K562 (cell line): ENCODE measurements around the gene OR8D4. TPM values are rescaled to one million over a fixed set of nuclear protein-coding genes. Genes with fewer than 3 reads are reported as not detected.

Experiments
- ATAC-seq: fragments of 200-7000 bp; cut with Tn5 transposase; 3 replicates; pipeline ENCODE4 v1.9.1; 2020; ENCODE audit warnings: moderate library complexity
- BruUV-seq: library from RNA; stranded (reverse); fragments of 400-500 nt; replicated peaks from 2 replicates; lab custom pipeline; 2021; lab: Mats Ljungman, UMichigan
- CTCF ChIA-PET: fragments of 300-600 bp; formaldehyde crosslinking; extraction: SDS; loops from one replicate; lab custom pipeline; 2021; ENCODE audit warnings: low intra/inter-chr PET ratio; lab: Yijun Ruan, JAX
- POLR2A ChIA-PET: fragments of 300-600, 350-650 bp; sonication (Branson Sonifier 250); formaldehyde crosslinking; extraction: SDS; loops from one replicate; lab custom pipeline; 2021; ENCODE audit warnings: antibody characterized with exemption, inconsistent platforms; lab: Yijun Ruan, JAX
- DNase-seq, 4 experiments: peaks; one replicate each; pipeline versions ENCODE4 v3.0.0 to v3.0.0-alpha.2; 2011 to 2018; ENCODE audit warnings: low spot score in 3 of 4, mixed read lengths in 3 of 4; ENCODE audit errors: extremely low read depth in 1 of 4
- FAIRE-seq: peaks from 2 replicates; lab custom pipeline; 2011; peaks lifted over from hg19 to GRCh38; lab: Jason Lieb, UNC
- H2AFZ ChIP-seq: 2 replicates; pipeline ENCODE4 v1.6.0; 2011; ENCODE audit warnings: low read depth, low read length, control low read depth, inconsistent platforms
- H3K27ac ChIP-seq: fragments of 200-600 bp; 3 replicates; pipeline ENCODE4 v1.8.0; 2011; ENCODE audit warnings: low read depth, mild to moderate bottlenecking, control low read depth, inconsistent platforms, low read length, moderate library complexity, mixed read lengths; ENCODE audit errors: extremely low read depth
- H3K27me3 ChIP-seq, 2 experiments: fragments of 300-600 bp in 1 of 2; 2 replicates in 1 of 2; 3 replicates in 1 of 2; pipeline versions ENCODE4 v1.6.0 to v1.8.0; 2011; ENCODE audit warnings: inconsistent platforms in 2 of 2, low read length in 2 of 2, mild to moderate bottlenecking in 1 of 2, mixed read lengths in 1 of 2, moderate library complexity in 1 of 2; ENCODE audit not compliant: control insufficient read depth in 2 of 2, insufficient read depth in 2 of 2
- H3K36me3 ChIP-seq: fragments of 300-600 bp; 3 replicates; pipeline ENCODE4 v1.8.0; 2011; ENCODE audit warnings: mild to moderate bottlenecking, low read length, inconsistent platforms; ENCODE audit not compliant: control insufficient read depth, insufficient read depth
- H3K4me1 ChIP-seq, 2 experiments: fragments of 200-600 bp in 1 of 2; replicated peaks in 1 of 2; 2 replicates in 1 of 2; 3 replicates in 1 of 2; pipeline versions ENCODE4 v1.5.1 to v1.8.0; 2011; ENCODE audit warnings: inconsistent platforms in 2 of 2, low read length in 2 of 2, mild to moderate bottlenecking in 1 of 2, mixed read lengths in 1 of 2, moderate library complexity in 1 of 2; ENCODE audit not compliant: control insufficient read depth in 2 of 2, insufficient read depth in 2 of 2
- H3K4me2 ChIP-seq: 2 replicates; pipeline ENCODE4 v1.6.1; 2011; ENCODE audit warnings: low read length, control low read depth, inconsistent platforms, mixed read lengths; ENCODE audit not compliant: insufficient read depth
- H3K4me3 ChIP-seq: fragments of 200-600 bp; sonication (generic), shearing (Covaris generic); 2 replicates; pipeline ENCODE4 v1.5.1; 2016; ENCODE audit warnings: control low read depth, inconsistent platforms
- H3K79me2 ChIP-seq: fragments of 200-600 bp; 3 replicates; pipeline ENCODE4 v1.8.0; 2011; ENCODE audit warnings: low read length, inconsistent platforms; ENCODE audit not compliant: control insufficient read depth, insufficient read depth
- H3K9ac ChIP-seq, 2 experiments: 2 replicates each; pipeline versions ENCODE4 v1.6.0 to v1.6.1; 2011; ENCODE audit warnings: low read depth in 2 of 2, low read length in 2 of 2, control low read depth in 1 of 2, inconsistent platforms in 1 of 2, mild to moderate bottlenecking in 1 of 2, mixed read lengths in 1 of 2; ENCODE audit not compliant: insufficient read depth in 1 of 2
- H3K9me1 ChIP-seq: one replicate; pipeline ENCODE4 v1.6.0; 2011; ENCODE audit warnings: inconsistent platforms, mild to moderate bottlenecking, low read length, moderate library complexity; ENCODE audit not compliant: control insufficient read depth, insufficient read depth
- H3K9me3 ChIP-seq: replicated peaks from 2 replicates; pipeline ENCODE4 v1.5.1; 2011; ENCODE audit warnings: low read depth, low read length, inconsistent platforms; ENCODE audit not compliant: control insufficient read depth, insufficient read depth
- H4K20me1 ChIP-seq: replicated peaks from 2 replicates; pipeline ENCODE4 v1.6.1; 2011; ENCODE audit warnings: low read length, inconsistent platforms, mixed read lengths; ENCODE audit not compliant: control insufficient read depth, insufficient read depth
- ARID3A ChIP-seq: IDR thresholded peaks from 2 replicates; pipeline ENCODE4 v1.6.1; 2012; ENCODE audit warnings: low read depth, low read length, improper control_type of control experiment, borderline replicate concordance
- GATAD2A ChIP-seq: fragments of 450-650 bp; IDR thresholded peaks from 2 replicates; pipeline ENCODE4 v1.6.1; 2017
- HCFC1 ChIP-seq: IDR thresholded peaks from 2 replicates; pipeline ENCODE4 v1.6.1; 2012; ENCODE audit warnings: low read depth, low read length, improper control_type of control experiment
- MLLT1 ChIP-seq, 2 experiments: fragments of 450-650 bp; IDR thresholded peaks; 2 replicates each; pipeline ENCODE4 v1.6.1; 2016
- NCOA1 ChIP-seq: fragments of 450-650 bp; IDR thresholded peaks from 2 replicates; pipeline ENCODE4 v1.6.1; 2016; ENCODE audit warnings: low read depth
- NUFIP1 ChIP-seq: fragments of 450-650 bp; IDR thresholded peaks from 2 replicates; pipeline ENCODE4 v1.6.1; 2018; ENCODE audit not compliant: partially characterized antibody
- ZBTB12 ChIP-seq: fragments of 250-450 bp; sonication (Bioruptor Pico); IDR thresholded peaks from 2 replicates; pipeline ENCODE4 v1.4.0; 2020
- ZNF717 ChIP-seq: fragments of 250-450 bp; sonication (Bioruptor Pico); IDR thresholded peaks from 2 replicates; pipeline ENCODE4 v1.5.0; 2021
- WGBS: fragments of 100-300 bp; shearing (Covaris generic); methylation state at CpG from one replicate; pipeline ENCODE4 v1.1.6; 2016; ENCODE audit warnings: low coverage, mixed read lengths; ENCODE audit not compliant: insufficient coverage; ENCODE audit errors: missing lambda C conversion rate; 5-methylcytosine and 5-hydroxymethylcytosine counted together
- in situ Hi-C: fragments of 300-500 bp; cut with MboI; formaldehyde crosslinking; loops from 4 replicates; pipeline ENCODE4 v1.15.0; 2018; ENCODE audit warnings: inconsistent platforms, mixed read lengths
- intact Hi-C: fragments of 100-400 bp; cut with micrococcal nuclease; formaldehyde crosslinking; loops from 2 replicates; pipeline ENCODE4 v1.14.2; 2022
- polyA plus RNA-seq, 8 experiments: library from polyadenylated mRNA; depleted of rRNA in 4 of 8; stranded (reverse) in 5 of 8; unstranded in 3 of 8; fragments of >200 nt; fragmentation: Nextera tagmentation in 2 of 8; fragmentation: Illumina TruSeq in 1 of 8; extraction: Ambion mirVana in 2 of 8; extraction: Trizol in 1 of 8; gene quantifications; 2 replicates each; pipeline versions ENCODE4 v1.2.1 to v1.2.3, GENCODE V29; 2011 to 2014; ENCODE audit warnings: inconsistent platforms in 1 of 8, missing spikeins in 1 of 8
- total RNA-seq, 7 experiments: library from RNA; depleted of rRNA in 6 of 7; stranded (reverse); fragments of >200 nt in 6 of 7; fragmentation: Illumina TruSeq in 2 of 7; extraction: Trizol in 2 of 7; gene quantifications; 2 replicates each; pipeline versions ENCODE4 v1.2.1 to v1.2.3, GENCODE V29; 2011 to 2021; ENCODE audit warnings: low replicate concordance in 1 of 7

OR8D4 gene
- total and polyA plus RNA-seq, 9 of the 15 experiments (the other 6 are each of a cell fraction or from before 2014, with no cell fraction given): not detected

GRCh38 chr11:123920943-123921342, 19.0 kb downstream of the OR8D4 start (continued):
- TF ChIP-seq NUFIP1: no peak
- TF ChIP-seq NCOA1: no peak
- no peak for TF ChIP-seq GATAD2A
- TF ChIP-seq ZBTB12 (CRISPR knock-in tag): no peak
- no peak for TF ChIP-seq ARID3A

GRCh38 chr11:123924027-123924426, 22.1 kb downstream of the OR8D4 start:
- Histone ChIP-seq H3K27ac (no peak overlapping the region), H3K9me3 (no peaks in the 10 kb centered on the region), H3K36me3 (no peaks in the 10 kb centered on the region), H3K27me3 (no peaks in the 10 kb centered on the region), H3K4me1 (no peaks in the 10 kb centered on the region), H4K20me1 (no peaks in the 10 kb centered on the region), H3K9ac (no peak overlapping the region), H3K4me2 (no peak overlapping the region), H3K4me3 (no peak overlapping the region), H3K9me1 (no peaks in the 10 kb centered on the region), H3K79me2 (no peaks in the 10 kb centered on the region), H2AFZ (no peak overlapping the region)
- BruUV-seq: no TSS peak
- DNase-seq (no peak), FAIRE-seq (no peak), ATAC-seq (no peak)
- ChIA-PET CTCF (no interaction called here), POLR2A (no interaction called here)
- intact Hi-C loops: no loop called here
- no peak for TF ChIP-seq MLLT1 (IDR thresholded peaks at IDR 0.05)
- TF ChIP-seq ZNF717: no peak
- no peak for TF ChIP-seq HCFC1
- 0% methylated on average over 1 of the region's 1 CpG for WGBS
- in situ Hi-C loops: no loop called here
